HG02678 (cell line): ENCODE measurements around the gene CAMK2N1.
"Not testable (repeated sequence)": the region's sequence is repeated elsewhere in the genome, so short reads cannot be mapped to it uniquely, and the experiment has no call there.

Source experiments
- ATAC-seq: cut with Tn5 transposase; IDR thresholded peaks from one replicate; pipeline ENCODE4 v1.9.1; 2021; ENCODE audit warnings: mild to moderate bottlenecking, moderate library complexity; ENCODE audit not compliant: unreplicated experiment

CAMK2N1 gene

DNA sequence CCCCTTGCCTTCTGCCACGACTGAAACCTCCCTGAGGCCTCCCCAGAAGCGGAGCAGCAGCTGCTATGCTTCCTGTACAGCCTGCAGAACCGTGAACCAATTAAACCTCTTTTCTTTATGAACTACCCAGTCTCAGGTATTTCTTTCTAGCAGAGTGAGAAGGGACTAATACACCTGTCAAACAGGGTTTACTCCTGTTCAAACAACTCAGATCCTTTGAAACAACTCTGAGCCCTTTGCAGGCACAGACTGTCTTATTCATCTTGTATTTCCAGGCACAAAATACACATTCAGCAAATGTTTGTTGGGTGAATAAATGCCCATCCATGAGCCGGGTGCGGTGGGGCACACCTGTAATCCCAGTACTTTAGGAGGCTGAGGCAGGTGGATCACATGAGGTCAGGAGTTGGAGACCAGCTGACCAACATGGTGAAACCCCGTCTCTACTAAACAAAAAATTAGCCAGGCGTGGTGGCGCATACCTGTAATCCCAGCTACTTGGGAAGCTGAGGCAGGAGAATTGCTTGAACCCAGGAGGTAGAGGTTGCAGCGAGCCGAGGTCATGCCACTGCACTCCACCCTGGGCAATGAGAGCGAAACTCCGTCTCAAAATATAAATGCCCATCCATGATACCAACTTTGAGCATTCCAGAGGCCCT is 10.8 kb upstream of the CAMK2N1 start:
- ATAC-seq: not testable (repeated sequence)

- no peak for ATAC-seq
These were observed 10.2 kb upstream of the CAMK2N1 start for GRCh38 chr1:20496241-20496661.

DNA sequence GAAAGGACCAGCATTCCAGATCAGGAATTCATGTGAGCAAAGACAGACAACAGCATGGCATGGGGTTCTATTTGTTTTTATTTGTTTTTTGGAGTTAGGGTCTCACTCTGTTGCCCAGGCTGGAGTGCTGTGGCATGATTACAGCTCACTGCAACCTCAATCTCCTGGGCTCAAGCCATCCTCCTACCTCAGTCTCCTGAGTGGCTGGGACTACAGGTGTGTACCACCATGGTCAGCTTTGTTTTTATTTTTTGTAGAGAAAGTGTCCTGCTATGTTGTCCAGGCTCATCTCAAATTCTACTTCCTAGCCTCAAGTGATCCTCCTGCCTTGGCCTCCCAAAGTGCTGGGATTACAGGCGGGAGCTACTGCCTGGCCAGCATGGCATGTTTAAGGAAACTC is 9.7 kb upstream of the CAMK2N1 start:
- ATAC-seq: no peak

DNA sequence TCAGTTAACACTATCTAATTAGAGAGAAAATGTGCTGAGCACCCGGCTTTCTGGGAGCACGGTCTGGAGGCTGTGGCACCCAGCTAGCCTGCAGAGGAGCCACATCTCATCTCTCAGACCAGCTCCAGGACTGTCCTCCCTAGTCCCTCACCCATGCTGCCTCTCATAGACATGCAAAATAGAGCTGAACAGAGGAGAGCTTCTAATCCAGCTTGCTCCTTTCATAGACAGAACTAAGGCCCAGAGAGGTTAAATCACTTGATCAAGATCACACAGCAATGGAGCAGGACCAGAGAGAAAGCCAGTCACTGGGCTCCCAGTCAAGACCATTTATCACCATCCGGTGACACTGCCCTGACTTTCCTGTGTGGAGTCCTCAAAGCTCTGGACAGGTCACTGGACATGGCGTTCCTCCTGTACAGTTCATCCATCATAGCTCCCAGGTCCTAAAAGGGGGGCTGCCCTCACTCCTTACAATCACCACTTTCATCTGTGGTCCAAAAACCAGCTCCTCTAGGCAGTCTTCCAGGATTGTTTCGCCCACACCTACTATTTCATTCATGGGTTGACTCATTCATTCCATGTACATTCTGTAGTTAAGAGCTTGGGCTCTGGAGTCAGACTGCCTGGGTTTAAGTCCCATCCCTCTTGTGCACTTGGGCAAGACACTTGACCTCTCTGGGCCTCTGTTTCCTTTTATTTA is 8.8 kb upstream of the CAMK2N1 start:
- ATAC-seq: no peak

GRCh38 chr1:20493839-20494608 is 8.0 kb upstream of the CAMK2N1 start:
- ATAC-seq: no peak

- ATAC-seq: no peak
These were observed 7.3 kb upstream of the CAMK2N1 start for GRCh38 chr1:20493309-20493708.

- ATAC-seq: no peak
These were observed 6.7 kb upstream of the CAMK2N1 start for GRCh38 chr1:20492751-20493150.

DNA sequence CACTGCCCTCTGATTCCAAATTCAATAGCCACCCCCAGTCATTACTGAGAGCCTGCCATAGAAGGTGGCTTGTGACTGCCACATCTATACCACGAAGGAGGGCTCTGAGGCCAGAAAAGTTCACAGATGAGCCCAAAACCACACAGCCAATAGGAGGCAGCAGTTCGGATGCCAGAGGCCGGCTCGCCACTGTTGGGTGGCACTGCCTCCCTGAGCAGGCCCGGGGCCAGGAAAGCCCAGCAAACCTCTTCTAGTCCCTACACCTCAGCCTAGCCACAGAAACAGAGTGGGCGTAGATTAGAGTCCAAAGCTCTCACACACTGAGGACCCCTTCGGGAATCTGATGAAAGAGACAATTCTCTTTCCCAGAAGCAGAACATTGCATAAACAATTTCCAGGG is 5.9 kb upstream of the CAMK2N1 start:
- ATAC-seq: no peak

GRCh38 chr1:20491178-20491577 is 5.2 kb upstream of the CAMK2N1 start:
- no peak for ATAC-seq

GRCh38 chr1:20487236-20487590 is 1.2 kb upstream of the CAMK2N1 start:
- no peak for ATAC-seq

DNA sequence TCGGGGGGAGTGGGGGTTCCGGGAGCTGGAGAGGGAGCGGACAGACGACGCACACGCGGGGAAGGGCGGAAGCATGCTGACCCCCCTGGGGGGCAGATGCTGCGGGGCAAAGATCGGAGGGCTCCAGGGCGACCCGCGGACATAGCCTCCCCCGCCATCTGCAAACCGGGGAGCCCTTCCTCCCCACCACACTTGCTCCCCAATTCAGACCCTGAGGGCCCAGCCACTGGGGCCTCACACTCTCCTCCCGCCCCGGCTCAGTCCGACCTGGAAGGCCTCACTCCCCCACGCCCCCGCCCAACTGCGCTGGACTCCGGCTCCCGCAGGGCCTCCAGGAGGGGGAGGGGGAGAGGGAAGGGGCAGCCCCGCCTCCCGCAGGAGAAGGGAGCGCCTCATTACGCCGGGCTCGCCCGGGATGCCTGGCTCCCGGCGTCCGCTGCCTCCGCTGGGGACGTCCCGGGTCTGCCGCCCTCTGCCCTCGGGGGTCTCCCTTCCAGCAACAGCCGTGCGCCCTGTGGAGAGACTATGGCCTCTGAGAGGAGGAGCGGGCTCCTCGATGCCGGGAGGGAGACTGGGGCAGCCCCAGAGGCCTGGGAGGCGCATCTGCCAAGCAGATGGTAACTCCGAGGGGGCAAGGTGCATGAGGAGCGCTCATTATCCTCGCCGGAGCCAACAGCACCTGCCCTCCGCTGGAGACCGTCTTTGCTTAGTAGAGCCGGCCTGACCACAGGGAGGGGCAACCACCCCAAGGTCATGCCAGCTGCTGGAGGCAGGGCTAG is 636 bp upstream of the CAMK2N1 start:
- ATAC-seq: no peak

GRCh38 chr1:20484519-20485462 is 1.2 kb downstream of the CAMK2N1 start:
- no peak for ATAC-seq

DNA sequence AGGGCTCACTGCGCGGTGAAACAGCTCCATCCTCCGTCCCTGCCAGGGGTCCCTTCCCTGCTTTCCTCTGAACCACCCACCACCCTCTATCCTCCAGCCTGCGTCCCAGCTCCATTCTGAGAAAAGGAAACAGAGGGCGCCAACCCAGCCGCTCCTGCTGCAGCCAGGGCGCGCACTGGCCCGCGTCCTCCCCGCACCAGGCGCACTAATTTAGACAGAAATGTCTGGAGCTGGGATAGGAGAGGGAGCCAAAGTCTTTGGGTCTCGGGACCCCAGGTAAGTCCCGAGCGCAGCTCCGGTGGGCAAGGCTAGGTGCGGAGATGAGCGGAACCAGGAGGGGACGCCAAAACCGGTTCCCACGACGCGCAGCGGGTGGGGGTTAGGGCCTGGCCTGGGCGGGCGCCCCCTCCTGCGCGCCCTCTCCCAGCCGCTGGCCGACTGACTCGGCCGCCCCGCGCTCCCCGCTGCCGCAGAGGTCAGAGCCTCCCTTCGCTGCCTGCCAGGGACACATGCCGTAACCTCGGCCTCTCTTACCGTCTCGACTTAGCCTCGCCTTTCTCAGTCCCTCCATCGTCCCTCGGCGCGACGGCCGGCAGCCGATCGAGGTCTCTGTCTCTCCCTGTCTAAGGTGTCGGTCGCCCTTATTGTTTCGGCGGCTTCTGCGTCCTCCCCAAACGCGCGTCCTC is 2.0 kb downstream of the CAMK2N1 start:
- ATAC-seq: no peak

GRCh38 chr1:20483098-20483832 is 2.7 kb downstream of the CAMK2N1 start:
- no peak for ATAC-seq

GRCh38 chr1:20481643-20482498 is 4.1 kb downstream of the CAMK2N1 start:
- no peak for ATAC-seq

DNA sequence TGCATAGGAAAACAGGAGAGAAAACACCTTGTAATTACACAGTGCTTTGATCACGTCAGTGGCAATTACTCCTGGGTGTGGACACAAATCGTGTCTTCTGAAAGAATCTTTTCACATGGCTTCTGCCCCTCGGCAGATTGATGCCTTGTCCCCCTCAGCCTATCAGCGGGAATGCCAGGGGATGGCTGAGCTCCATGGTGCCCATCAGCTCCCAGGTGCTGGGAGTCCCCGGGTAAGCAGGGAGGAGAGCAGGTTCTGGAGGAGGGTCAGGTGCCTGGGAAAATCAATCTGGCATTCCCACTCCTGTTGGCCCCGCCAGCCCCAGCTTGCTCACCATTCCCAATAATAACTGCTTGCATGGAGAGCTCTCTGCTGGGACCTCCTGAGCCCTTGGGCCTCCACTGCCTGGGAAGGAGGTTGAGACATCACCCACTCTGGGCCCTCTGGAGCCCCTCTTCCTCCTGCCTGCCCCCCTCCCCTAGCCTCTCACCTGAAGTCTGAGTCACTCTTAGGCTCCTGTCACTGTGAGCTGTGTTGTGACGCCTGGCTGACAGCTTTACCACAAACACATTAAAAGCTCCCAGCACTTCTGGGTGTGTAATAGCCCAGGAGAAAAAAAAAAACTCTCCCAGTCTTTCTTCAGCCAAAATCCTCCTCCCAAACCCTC is 4.9 kb downstream of the CAMK2N1 start:
- no peak for ATAC-seq

DNA sequence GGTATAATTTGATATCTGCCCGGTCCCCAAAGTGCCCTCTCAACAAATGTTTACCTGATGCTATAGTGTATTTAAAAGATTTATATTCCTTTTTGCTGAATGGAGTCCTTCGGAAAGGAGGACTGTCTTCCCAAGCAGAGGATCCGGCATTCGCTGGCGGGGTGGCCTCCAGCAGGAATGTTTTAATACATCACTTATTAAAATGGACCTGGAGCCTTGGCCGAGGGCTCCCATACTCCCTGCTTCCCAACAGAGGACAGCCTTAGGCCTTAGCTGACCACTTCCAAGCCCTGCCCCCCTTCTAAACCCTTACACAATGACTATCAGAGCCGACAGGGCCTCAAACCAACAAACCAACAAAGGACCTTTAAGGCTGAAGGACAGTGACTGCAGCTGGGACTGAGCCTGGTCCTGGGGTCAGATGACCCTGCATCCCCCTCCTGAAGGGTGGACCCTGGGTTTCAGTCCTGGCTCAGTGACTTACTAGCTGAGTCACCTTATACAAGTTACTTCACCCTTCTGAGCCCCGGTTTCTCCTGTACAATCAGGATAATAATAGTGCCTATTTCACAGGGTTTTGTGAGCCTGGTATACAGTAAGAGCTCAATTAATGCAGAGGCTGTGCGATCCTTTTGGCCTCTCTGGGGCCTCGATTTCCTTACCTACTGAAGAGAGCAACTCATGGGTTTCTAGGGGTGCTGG is 5.6 kb downstream of the CAMK2N1 start:
- no peak for ATAC-seq
